22Rv1 (cell line): ENCODE data around the gene NTN4.
"Not testable (repeated sequence)": the region's sequence is repeated elsewhere in the genome, so short reads cannot be mapped to it uniquely, and the experiment has no call there.

Source experiments
- H3K27ac ChIP-seq: fragments of 450-650 bp; 2 replicates; pipeline ENCODE4 v1.5.1; 2017
- ZFX ChIP-seq: fragments of 450-650 bp; IDR thresholded peaks from 2 replicates; pipeline ENCODE4 v1.6.1; 2017; ENCODE audit warnings: antibody characterized with exemption, borderline replicate concordance
- TF ChIP-seq, protein P1 (sequence below): fragments of 450-650 bp; IDR thresholded peaks from 2 replicates; pipeline ENCODE4 v1.5.1; 2017; ENCODE audit warnings: mild to moderate bottlenecking

The NTN4 gene

DNA sequence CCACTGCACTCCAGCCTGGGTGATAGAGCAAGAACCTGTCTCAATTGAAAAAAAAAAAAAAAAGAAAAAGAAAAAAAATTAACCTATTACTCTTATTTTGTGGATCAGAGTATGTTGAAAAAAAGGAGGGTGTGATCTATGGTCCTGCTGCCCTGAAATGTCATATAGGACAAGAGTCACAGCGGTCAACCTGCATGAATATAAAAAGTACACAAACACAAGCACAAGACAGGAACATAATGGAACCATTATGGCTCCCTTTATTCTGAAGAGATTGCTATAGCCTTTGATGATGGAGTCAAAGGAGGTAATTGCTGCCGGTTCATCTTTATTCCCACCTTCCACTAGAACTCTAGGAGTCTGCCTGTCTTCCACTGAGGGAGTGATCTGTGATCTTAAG, 96.9 kb downstream of the NTN4 start:
- H3K27ac ChIP-seq: no peak overlapping the region
- TF ChIP-seq, protein P1, sequence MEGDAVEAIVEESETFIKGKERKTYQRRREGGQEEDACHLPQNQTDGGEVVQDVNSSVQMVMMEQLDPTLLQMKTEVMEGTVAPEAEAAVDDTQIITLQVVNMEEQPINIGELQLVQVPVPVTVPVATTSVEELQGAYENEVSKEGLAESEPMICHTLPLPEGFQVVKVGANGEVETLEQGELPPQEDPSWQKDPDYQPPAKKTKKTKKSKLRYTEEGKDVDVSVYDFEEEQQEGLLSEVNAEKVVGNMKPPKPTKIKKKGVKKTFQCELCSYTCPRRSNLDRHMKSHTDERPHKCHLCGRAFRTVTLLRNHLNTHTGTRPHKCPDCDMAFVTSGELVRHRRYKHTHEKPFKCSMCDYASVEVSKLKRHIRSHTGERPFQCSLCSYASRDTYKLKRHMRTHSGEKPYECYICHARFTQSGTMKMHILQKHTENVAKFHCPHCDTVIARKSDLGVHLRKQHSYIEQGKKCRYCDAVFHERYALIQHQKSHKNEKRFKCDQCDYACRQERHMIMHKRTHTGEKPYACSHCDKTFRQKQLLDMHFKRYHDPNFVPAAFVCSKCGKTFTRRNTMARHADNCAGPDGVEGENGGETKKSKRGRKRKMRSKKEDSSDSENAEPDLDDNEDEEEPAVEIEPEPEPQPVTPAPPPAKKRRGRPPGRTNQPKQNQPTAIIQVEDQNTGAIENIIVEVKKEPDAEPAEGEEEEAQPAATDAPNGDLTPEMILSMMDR: no peak
- TF ChIP-seq ZFX: no peak

DNA sequence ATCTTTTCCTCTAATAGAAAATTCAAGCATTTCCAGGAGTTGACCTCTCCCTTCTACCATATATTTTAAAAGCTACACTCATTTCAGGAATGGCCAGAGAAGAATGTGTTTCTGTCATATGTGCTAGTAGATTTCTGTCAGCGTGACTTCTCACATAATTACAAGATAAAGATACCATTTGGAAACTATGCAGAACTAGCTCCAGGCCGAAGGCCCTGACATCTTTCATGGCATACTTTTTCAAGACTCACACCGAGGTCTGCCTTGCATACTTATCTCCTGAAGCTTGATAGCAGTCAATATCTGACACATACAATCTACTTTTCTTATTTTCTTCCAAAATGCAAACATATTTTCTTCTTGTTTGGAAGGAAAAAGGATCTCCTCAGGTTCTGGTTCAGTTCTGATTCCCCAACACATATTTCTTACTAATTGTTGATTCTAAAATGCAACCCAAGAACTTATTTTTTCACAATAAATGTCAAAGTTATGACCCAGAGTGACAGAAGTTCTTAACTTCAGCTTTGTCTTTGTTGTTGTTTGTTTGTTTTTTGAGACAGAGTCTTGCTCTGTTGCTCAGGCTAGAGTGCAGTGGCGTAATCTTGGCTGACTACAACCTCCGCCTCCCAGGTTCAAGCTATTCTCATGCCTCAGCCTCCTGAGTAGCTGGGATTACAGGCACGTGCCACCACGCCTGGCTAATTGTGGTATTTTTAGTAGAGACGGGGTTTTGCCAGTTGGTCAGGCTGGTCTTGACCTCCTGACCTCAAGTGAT, 99.5 kb downstream of the NTN4 start:
- H3K27ac ChIP-seq: no peak overlapping the region
- TF ChIP-seq ZFX: no peak
- TF ChIP-seq, protein P1: no peak

DNA sequence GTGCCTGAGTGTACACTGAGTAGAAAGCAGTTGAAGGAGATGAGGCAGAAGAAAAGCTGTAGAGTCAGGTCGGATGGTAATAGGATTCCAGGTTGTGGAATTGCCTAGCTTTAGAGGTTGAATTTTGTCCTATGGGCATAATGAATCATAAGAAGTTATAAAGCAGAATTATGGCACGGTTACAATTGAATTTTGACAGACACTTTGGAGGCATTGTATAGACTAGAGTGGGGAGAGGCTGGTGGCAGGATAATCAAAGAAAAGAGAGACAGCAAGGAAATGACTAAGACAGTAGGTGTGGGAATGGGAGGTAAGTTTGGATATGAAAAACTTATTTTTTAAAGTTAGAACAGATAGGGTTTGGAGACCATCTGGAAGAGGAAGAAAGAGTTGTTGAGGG, 102.6 kb downstream of the NTN4 start:
- H3K27ac ChIP-seq: no peak overlapping the region
- TF ChIP-seq ZFX: no peak
- TF ChIP-seq, protein P1: no peak

DNA sequence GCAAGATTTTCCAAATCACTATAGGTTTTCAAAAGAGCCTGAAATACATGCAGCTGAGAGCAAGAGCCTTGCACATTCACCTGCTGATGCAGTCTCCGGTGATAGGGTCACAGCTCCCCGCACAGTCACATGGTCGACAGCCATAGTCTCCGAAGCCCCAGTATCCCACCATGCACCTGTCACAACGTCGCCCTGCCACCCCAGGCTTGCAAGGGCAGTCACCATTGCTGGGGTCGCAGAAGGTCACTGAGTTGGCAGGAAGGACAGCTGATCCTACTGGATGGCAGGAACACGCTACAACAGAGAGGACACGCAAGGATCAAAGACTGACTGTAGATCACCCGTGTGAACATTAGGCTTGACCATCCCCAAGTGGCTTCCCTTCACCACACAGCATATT, 107.1 kb downstream of the NTN4 start:
- H3K27ac ChIP-seq: no peak overlapping the region
- TF ChIP-seq ZFX: no peak
- TF ChIP-seq, protein P1: no peak

DNA sequence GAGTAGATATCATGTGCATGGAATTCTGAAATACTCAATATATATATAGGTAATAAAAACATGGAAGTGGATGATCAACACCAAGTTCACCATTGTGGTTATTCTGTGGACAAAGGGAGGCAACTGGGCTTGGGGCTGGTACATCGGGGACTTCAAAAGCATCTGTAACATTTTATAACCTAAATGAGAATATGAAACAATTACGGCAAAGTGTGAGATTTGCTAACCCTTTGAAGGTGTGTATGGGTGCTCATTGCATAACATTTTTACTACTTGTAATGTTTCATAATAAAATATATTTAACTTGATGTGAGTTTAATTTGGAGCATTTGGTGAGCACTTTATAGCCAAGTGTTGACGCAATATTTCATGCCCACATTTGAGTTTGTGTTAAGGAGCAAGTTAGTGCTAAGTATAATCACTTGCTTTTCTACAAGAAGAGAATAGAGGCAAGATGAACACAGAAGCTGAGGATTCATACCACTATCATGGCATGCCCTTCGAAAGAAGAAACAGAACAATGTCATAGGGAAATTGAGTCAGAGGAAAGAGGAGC, 109.3 kb downstream of the NTN4 start:
- no peak overlapping the region for H3K27ac ChIP-seq
- no peak for TF ChIP-seq ZFX

DNA sequence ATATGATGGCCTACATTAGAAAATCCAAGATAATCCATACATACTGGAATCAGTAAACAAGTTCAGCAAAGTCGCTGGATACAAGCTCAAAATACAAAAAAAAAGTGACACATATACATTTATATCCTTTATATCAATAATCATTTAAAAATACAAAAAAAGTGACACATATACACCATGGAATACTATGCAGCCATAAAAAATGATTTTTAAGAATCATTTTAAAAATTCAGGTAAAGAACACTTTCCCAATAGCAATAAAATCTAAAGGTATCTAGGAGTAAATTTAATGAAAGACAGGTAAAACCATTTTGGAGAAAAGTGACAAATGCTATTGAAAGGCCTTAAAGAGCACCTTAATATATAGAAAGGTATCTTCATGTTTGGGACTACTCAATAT, 111.9 kb downstream of the NTN4 start:
- H3K27ac ChIP-seq: no peak overlapping the region
- TF ChIP-seq, protein P1: no peak
- TF ChIP-seq ZFX: no peak

DNA sequence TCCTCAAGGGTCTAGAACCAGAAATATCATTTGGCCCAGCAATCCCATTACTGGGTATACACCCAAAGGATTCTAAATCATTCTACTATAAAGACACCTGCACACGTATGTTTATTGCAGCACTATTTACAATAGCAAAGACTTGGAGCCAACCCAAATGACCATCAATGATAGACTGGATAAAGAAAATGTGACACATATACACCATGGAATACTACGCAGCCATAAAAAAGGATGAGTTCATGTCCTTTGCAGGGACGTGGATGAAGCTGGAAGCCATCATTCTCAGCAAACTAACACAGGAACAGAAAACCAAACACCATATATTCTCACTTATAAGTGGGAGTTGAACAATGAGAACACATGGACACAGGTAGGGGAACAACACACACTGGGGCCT, 112.8 kb downstream of the NTN4 start:
- H3K27ac ChIP-seq: not testable (repeated sequence)

DNA sequence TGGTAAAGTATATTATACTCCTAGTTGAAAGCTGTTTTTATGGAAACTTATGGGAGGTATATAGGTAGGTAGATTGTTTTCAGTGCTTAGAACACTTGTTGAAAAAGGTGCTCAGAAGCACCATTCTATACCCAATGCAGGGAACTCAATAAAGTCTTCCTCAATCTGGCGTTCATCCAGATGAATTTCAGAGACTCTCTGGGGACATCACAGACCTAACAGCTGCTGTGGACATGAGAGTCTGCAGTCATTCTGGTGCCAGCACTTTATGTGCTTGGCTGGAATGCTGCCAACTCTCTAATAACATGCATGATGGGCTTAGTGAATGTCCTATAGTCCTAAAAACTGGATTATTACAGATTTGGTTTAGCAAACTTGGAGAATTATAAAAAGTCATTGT, 115.9 kb downstream of the NTN4 start:
- H3K27ac ChIP-seq: no peak overlapping the region
- TF ChIP-seq, protein P1: no peak
- no peak for TF ChIP-seq ZFX
